Measurements from ENCODE around the gene UBAC1. TPM values are rescaled to one million over a fixed set of nuclear protein-coding genes. Genes with fewer than 3 reads are reported as not detected.
"Not testable (repeated sequence)": the region's sequence is repeated elsewhere in the genome, so short reads cannot be mapped to it uniquely, and the experiment has no call there.

Gene UBAC1
- total RNA-seq, 1 donor from 2014 or later: 33.8 TPM

DNA sequence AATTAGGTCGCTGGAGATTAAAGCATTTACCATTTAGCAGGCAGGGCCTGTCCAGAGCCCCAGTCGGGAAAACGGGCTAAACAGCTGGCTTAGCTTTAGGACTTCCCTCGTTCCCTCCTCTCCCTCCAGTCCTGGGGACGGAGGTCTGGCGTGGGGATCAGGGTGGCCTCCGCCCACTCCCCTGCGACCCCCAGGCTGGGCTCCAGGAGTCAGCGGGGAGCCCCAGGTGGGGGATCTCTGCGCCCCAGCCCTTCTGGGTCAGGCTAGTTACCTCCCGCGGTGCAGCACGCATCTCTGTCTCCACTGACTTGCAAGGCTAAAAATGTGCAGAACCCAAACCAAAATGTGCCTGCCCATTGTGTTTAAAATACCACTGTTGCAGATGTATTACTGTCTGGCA is 37.7 kb downstream of the UBAC1 start:
- Mint-ChIP-seq H3K36me3 (peaks cover 11% of the 10 kb centered on the region), H3K27ac (no peak overlapping the region), H3K9me3 (peaks cover 9% of the 10 kb centered on the region)

DNA sequence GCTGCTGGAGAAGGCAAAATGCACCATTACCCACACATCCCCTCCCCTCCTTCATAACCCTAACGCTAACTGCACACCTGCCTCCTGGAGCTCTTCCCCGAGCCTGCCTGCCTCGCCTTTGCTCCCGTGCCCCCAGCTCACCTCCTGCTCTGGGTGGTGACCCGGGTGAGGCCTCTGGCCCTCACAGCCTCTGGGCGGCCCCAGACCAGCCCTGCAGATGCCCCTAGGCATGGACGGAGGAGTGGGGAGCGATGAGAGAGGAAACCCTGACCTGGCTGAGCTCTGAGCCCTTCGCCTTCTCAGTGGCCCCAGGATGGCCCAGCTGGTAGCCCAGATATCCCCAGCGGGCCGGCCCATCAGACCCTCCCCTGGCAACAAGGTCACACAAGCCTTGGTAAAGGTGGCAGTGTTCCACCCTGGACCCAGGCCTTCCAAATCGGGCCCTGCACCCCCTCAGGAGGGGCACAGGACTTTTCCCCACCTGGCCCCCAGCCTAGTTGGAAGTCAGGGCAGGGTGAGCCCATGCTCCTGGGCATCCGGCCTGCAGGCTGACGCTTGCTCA is 39.3 kb downstream of the UBAC1 start:
- TF ChIP-seq, protein P1, sequence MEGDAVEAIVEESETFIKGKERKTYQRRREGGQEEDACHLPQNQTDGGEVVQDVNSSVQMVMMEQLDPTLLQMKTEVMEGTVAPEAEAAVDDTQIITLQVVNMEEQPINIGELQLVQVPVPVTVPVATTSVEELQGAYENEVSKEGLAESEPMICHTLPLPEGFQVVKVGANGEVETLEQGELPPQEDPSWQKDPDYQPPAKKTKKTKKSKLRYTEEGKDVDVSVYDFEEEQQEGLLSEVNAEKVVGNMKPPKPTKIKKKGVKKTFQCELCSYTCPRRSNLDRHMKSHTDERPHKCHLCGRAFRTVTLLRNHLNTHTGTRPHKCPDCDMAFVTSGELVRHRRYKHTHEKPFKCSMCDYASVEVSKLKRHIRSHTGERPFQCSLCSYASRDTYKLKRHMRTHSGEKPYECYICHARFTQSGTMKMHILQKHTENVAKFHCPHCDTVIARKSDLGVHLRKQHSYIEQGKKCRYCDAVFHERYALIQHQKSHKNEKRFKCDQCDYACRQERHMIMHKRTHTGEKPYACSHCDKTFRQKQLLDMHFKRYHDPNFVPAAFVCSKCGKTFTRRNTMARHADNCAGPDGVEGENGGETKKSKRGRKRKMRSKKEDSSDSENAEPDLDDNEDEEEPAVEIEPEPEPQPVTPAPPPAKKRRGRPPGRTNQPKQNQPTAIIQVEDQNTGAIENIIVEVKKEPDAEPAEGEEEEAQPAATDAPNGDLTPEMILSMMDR (IDR thresholded peaks at IDR 0.05; ENCODE audit: unreplicated experiment): no peak
- Mint-ChIP-seq H3K4me3 (no peak overlapping the region), H3K27me3 (ENCODE audit: low read depth) (no peaks in the 10 kb centered on the region), H3K4me1 (no peaks in the 10 kb centered on the region), H3K9me3 (peaks cover 17% of the 10 kb centered on the region), H3K36me3 (peaks cover 19% of the 10 kb centered on the region), H3K27ac (no peak overlapping the region)
- no peak for DNase-seq (ENCODE audit: low spot score in 2 of 2, unreplicated experiment in 2 of 2)

More for the DNA sequence above, 37.7 kb downstream of the UBAC1 start:
- Mint-ChIP-seq H3K27me3 (ENCODE audit: low read depth) (no peaks in the 10 kb centered on the region), H3K4me3 (no peak overlapping the region), H3K4me1 (no peaks in the 10 kb centered on the region)
- TF ChIP-seq, protein P1 (IDR thresholded peaks at IDR 0.05; ENCODE audit: unreplicated experiment): no peak
- no peak for DNase-seq (ENCODE audit: low spot score in 2 of 2, unreplicated experiment in 2 of 2)

DNA sequence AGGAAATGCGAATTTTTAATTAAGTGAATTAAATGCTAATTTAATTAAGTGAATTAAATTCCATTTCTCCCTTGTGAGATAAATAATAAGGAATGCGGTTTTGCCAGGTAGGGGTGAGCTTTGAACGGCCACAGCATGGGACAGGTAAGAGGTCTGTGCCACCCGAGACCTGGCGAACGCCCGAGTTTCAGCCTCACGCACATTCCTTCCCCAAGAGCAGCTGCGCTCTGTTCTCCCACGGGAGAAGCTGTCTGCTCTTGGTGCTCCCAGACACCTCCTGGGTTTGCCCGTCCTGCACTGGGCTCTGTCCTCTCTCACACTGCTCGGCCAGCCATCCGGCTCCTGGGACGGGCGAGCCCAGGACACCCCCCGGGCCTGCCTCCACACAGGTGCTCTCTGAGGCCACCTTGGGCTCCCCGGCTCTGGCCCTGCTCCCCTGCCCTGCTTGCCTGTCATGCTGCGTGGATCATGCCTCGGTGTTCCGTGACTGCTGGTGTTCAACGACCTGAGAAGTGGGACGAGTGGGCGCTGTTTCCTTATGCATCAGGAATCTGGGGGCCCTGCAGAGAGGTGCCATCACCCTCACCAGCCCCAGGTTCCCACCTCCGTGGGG is 40.1 kb downstream of the UBAC1 start:
- Mint-ChIP-seq H3K27me3 (ENCODE audit: low read depth) (no peaks in the 10 kb centered on the region), H3K27ac (no peak overlapping the region), H3K36me3 (peaks cover 27% of the 10 kb centered on the region), H3K9me3 (peaks cover 22% of the 10 kb centered on the region), H3K4me3 (no peak overlapping the region), H3K4me1 (no peaks in the 10 kb centered on the region)
- TF ChIP-seq, protein P1 (IDR thresholded peaks at IDR 0.05; ENCODE audit: unreplicated experiment): no peak
- DNase-seq (ENCODE audit: low spot score in 2 of 2, unreplicated experiment in 2 of 2): no peak

DNA sequence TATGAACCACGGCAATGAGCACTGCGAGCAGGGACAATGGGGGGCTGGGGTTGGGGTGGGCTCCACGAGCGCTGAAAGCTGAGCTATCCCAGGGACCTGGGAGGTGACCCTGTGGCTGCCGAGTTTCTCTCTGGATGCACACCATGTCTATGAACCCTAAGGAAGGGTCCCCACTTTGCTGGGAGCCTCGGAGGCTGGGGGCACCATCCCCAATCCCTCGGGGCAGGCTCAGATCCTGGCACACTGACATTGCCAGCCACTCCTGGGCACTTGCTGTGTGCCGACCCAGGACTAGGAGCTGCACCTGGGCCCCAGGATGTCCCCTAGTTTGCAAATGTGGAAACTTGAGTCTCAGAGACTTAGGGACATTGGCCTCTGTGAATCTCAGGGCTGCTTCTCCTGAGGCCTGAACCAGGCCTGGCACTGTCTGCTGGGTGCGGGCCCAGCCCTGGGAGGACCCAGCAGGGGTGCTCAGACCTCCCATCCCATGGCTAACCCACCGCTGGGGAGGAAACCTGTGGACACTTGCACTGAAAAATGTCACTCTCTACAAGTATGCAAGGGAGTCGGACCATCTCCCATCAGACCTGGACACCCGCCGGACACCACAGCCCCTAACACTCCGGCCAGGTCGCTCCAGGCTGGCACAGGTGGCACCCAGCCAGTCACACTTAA is 40.8 kb downstream of the UBAC1 start:
- Mint-ChIP-seq H3K4me1 (no peaks in the 10 kb centered on the region), H3K27me3 (ENCODE audit: low read depth) (no peaks in the 10 kb centered on the region), H3K4me3 (no peak overlapping the region), H3K36me3 (peaks cover 34% of the 10 kb centered on the region), H3K27ac (no peak overlapping the region), H3K9me3 (peaks cover 29% of the 10 kb centered on the region)
- no peak for DNase-seq (ENCODE audit: low spot score in 2 of 2, unreplicated experiment in 2 of 2)
- TF ChIP-seq, protein P1 (IDR thresholded peaks at IDR 0.05; ENCODE audit: unreplicated experiment): no peak

DNA sequence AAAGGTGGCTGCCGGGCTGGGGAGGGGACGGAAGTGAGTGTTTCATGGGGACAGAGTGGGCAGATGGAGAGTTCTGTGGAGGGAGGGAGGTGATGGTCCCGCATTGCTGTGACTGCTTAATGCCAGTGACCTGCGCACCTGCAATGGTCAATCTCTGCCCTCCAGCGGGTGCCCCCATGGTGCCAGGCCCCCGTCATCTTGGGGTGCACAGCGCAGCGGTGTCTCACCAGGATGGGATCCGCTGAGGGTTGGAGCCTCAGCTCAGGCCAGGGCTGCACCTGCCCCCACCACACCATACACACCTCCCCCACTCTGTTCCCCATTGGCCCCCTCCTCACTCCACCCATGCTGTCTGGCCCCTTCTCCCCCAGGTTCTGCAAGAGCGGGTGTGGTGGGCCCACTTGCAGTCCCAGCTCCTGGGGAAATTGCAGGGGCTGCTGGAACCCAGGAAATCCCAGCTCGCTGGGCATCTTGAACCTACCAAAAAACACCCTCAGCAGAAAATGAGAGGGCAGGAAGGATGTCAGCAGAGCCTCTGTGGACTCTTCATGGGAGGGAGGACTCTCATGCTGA is 41.8 kb downstream of the UBAC1 start:
- TF ChIP-seq, protein P1 (IDR thresholded peaks at IDR 0.05; ENCODE audit: unreplicated experiment): no peak
- Mint-ChIP-seq H3K27me3 (ENCODE audit: low read depth) (no peaks in the 10 kb centered on the region), H3K4me3 (no peak overlapping the region), H3K27ac (no peak overlapping the region), H3K4me1 (no peaks in the 10 kb centered on the region), H3K36me3 (peaks cover 43% of the 10 kb centered on the region), H3K9me3 (peaks cover 39% of the 10 kb centered on the region)
- DNase-seq (ENCODE audit: low spot score in 2 of 2, unreplicated experiment in 2 of 2): no peak

DNA sequence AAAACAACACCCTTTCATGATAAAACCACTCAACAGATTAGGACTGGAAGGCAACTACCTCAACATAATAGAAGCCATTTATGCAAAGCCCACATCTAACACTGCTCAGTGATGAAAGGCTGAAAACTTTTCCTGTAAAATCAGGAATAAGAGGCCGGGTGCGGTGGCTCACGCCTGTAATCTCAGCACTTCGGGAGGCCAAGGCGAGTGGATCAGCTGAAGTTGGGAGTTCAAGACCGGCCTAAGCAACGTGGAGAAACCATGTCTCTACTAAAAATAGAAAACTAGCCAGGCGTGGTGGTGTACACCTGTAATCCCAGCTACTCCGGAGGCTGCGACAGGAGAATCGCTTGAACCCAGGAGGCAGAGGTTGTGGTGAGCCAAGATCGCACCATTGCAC is 44.9 kb downstream of the UBAC1 start:
- H3K4me1 Mint-ChIP-seq; DNase-seq (ENCODE audit: low spot score in 2 of 2, unreplicated experiment in 2 of 2); H3K4me3 Mint-ChIP-seq; H3K27me3 Mint-ChIP-seq (ENCODE audit: low read depth); H3K27ac Mint-ChIP-seq: not testable (repeated sequence)
- Mint-ChIP-seq H3K36me3 (peaks cover 62% of the 10 kb centered on the region), H3K9me3 (peaks cover 54% of the 10 kb centered on the region)

Data from mesothelial cell of epicardium (in vitro differentiated cells).